WERI-Rb-1 (cell line): ENCODE measurements around the gene TOP3B.

Experiments used
- DNase-seq: peaks from one replicate; pipeline ENCODE4 v3.0.0-alpha.2; 2020
- H3K27ac ChIP-seq: fragments of 250-450 bp; sonication (Bioruptor Pico); 2 replicates; pipeline ENCODE4 v1.5.1; 2020; ENCODE audit warnings: mild to moderate bottlenecking, moderate library complexity
- H3K27me3 ChIP-seq: fragments of 250-450 bp; sonication (Bioruptor Pico); 2 replicates; pipeline ENCODE4 v1.5.1; 2021; ENCODE audit warnings: mild to moderate bottlenecking, low read depth, moderate library complexity; ENCODE audit not compliant: insufficient read depth, severe bottlenecking
- H3K36me3 ChIP-seq: fragments of 250-450 bp; sonication (Bioruptor Pico); 2 replicates; pipeline ENCODE4 v1.5.1; 2020; ENCODE audit warnings: mild to moderate bottlenecking, moderate library complexity
- H3K4me3 ChIP-seq: 2 replicates; pipeline ENCODE4 v1.5.1; 2011; ENCODE audit warnings: low read depth, mild to moderate bottlenecking, control low read depth, low read length
- H3K9me3 ChIP-seq: fragments of 250-450 bp; sonication (Bioruptor Pico); 2 replicates; pipeline ENCODE4 v1.5.1; 2021; ENCODE audit warnings: mild to moderate bottlenecking, moderate library complexity; ENCODE audit not compliant: severe bottlenecking
- CTCF ChIP-seq: IDR thresholded peaks from 2 replicates; pipeline ENCODE4 v1.5.1; 2011; ENCODE audit warnings: low read depth, mild to moderate bottlenecking, control low read depth, inconsistent platforms, low read length

The TOP3B gene

GRCh38 chr22:21996175-21996720 is 13.7 kb upstream of the TOP3B start:
- no peak for DNase-seq
- TF ChIP-seq CTCF = no peak
- Histone ChIP-seq H3K36me3 (no peaks in the 10 kb centered on the region), H3K9me3 (no peaks in the 10 kb centered on the region), H3K4me3 (no peak overlapping the region), H3K27ac (no peak overlapping the region), H3K27me3 (no peaks in the 10 kb centered on the region)

GRCh38 chr22:21995660-21996059 is 13.1 kb upstream of the TOP3B start:
- DNase-seq = no peak
- H3K27ac ChIP-seq = no peak overlapping the region
- H3K27me3 ChIP-seq = no peaks in the 10 kb centered on the region
- no peak for TF ChIP-seq CTCF
- H3K4me3 ChIP-seq = no peak overlapping the region
- H3K9me3 ChIP-seq = no peaks in the 10 kb centered on the region
- H3K36me3 ChIP-seq = no peaks in the 10 kb centered on the region

DNA sequence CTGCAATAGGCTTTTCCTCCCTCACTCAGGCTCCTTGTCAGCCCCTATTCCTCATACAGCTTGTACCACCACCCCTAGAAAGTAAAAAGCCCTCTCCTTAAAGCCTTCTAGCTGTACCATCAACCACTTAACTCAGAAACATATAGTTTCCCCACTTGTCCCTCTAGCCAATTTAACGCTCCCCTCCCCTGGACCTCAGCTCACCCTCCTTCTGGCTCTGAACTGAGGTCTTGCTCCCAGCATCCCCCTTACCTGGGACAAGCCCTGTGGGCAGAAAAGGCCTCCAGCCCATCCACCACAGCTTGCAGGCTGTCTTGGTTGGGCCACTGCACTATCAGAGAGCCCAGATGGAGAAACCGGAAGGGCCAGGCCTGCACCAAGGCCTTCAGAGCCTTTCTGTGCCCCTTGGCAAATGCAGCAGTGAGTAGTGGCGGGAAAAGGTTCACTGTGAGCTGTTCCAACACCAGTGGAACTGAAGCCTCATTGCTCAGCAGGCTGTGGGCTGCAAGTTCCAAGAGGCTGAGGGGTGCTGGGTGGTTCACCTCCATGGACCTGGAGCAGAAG is 12.4 kb upstream of the TOP3B start:
- Histone ChIP-seq H3K27me3 (no peaks in the 10 kb centered on the region), H3K4me3 (no peak overlapping the region), H3K27ac (no peak overlapping the region), H3K36me3 (no peaks in the 10 kb centered on the region), H3K9me3 (no peaks in the 10 kb centered on the region)
- TF ChIP-seq CTCF = no peak
- no peak for DNase-seq

DNA sequence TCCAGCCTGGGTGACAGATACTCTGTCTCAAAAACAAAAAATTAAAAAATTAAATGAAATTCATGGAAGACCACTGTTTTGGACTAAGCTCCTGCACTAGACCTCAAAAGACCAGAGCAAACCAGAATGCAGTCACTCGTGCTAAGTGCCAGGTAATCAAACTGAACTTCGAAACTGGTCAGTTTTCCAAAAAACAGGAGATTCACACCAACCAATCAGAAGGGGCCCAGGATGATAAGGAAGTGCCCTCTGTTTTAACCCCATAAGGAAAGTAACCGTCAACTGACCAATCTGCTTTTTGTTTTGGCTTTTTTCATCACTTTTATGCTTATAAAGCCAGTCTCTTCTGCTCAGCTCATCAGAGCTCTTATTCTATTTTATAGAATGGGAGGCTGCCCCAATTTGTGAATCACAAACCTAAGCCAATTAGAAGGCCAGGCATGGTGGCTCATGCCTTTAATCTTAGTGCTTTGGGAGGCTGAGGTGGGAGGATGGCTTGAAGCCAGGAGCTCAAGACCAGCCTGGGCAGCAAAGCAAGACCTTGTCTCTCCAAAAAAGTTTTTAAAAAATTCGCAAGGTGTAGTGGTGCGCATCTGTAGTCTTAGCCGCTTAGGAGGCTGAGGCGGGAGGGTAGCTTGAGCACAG is 10.1 kb upstream of the TOP3B start:
- H3K27ac ChIP-seq = no peak overlapping the region
- no peak for DNase-seq
- H3K36me3 ChIP-seq = no peaks in the 10 kb centered on the region
- H3K27me3 ChIP-seq = no peaks in the 10 kb centered on the region
- no peaks in the 10 kb centered on the region for H3K9me3 ChIP-seq
- no peak overlapping the region for H3K4me3 ChIP-seq
- no peak for TF ChIP-seq CTCF

- Histone ChIP-seq H3K36me3 (no peaks in the 10 kb centered on the region), H3K27ac (no peak overlapping the region), H3K9me3 (no peaks in the 10 kb centered on the region), H3K27me3 (no peaks in the 10 kb centered on the region), H3K4me3 (no peak overlapping the region)
- TF ChIP-seq CTCF = no peak
- DNase-seq = no peak
These were observed 9.2 kb upstream of the TOP3B start for GRCh38 chr22:21991774-21992173.

DNA sequence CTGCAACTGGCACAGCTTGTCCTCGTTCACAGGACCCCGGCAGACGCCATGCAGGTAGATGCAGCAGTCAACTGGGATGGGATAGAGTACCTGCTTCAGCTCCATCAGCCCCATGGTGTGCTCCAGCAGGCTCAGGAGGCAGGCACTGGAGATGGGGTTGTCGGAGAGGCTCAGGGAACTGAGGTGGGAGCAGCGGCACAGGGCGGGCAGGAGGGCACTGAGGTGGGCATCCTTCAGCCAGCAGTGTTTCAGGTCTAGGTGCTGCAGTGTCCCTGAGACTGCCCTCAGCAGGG is 8.7 kb upstream of the TOP3B start:
- no peak for TF ChIP-seq CTCF
- no peaks in the 10 kb centered on the region for H3K9me3 ChIP-seq
- no peak overlapping the region for H3K4me3 ChIP-seq
- no peak for DNase-seq
- no peaks in the 10 kb centered on the region for H3K27me3 ChIP-seq
- no peak overlapping the region for H3K27ac ChIP-seq
- H3K36me3 ChIP-seq = no peaks in the 10 kb centered on the region
